Heart left ventricle (tissue), 13 donors: ENCODE measurements around the gene TTLL11.

Experiments
- CTCF ChIP-seq, 12 donors: fragments of 200-600 bp; sonication (generic) in 4 of 12; IDR thresholded peaks; one replicate each; pipeline versions ENCODE4 v1.5.0 to v1.8.0; 2018 to 2022; ENCODE audit warnings: antibody characterized with exemption in 12 of 12, mild to moderate bottlenecking in 5 of 12
- POLR2A ChIP-seq, 2 donors: fragments of 450-650 bp; IDR thresholded peaks; one replicate each; pipeline ENCODE4 v1.6.1; 2017; ENCODE audit warnings: antibody characterized with exemption in 2 of 2, mild to moderate bottlenecking in 2 of 2, moderate library complexity in 2 of 2
- donor health status: ischemic (EF 13 %, LVEDD 7.1; RV severe dilation, severe dysfunction).
- donor health status: DM: no; HTN: yes; CAD: no.
- donor health status: DM: no; HTN: no; CAD: no.
- donor health status: ischemic (EF 25% LVEDD 6.9; RV normal size, moderate dysfunction).
- donor health status: ischemic (EF 25% LVEDD 5.7; RV mildly dilated, moderate dysfunction).
- donor health status: ischemic (EF 35%, LVEDD 5.7; RV mildly dilated, moderate dysfunction).
- donor health status: nonischemic (EF 11% LVEDD 7.7; RV severe dilation, severe dysfunction).
- donor health status: DM: yes; HTN: yes; CAD: no.
- donor health status: PGD.
- donor health status: ischemic (EF 29% LVEDD 5.4; RV normal size, mild dysfunction).
- donor health status: nonischemic (EF 23%, LVEDD 6.1; RV moderate dilation, normal function).

- TF ChIP-seq CTCF (IDR thresholded peaks at IDR 0.05) = no peak
- TF ChIP-seq POLR2A (IDR thresholded peaks at IDR 0.05) = no peak
Observed at GRCh38 chr9:121858788-121859187, 234.3 kb downstream of the TTLL11 start.
